Mesendoderm (in vitro differentiated cells): ENCODE results near the gene HMBS.

ENCODE experiments used
- DNase-seq: peaks from one replicate; pipeline ENCODE4 v3.0.0; 2013
- H2AK5ac ChIP-seq: 2 replicates; pipeline ENCODE4 v1.6.1; 2013; ENCODE audit warnings: low read length, inconsistent platforms
- H2BK120ac ChIP-seq: 2 replicates; pipeline ENCODE4 v1.6.1; 2013; ENCODE audit warnings: low read depth, mild to moderate bottlenecking, low read length, moderate library complexity, mixed read lengths
- H2BK15ac ChIP-seq: replicated peaks from 2 replicates; pipeline ENCODE4 v1.6.1; 2013; ENCODE audit warnings: low read depth, mild to moderate bottlenecking, moderate library complexity
- H2BK5ac ChIP-seq: 2 replicates; pipeline ENCODE4 v1.6.1; 2013; ENCODE audit warnings: low read length, inconsistent platforms
- H3K18ac ChIP-seq: 2 replicates; pipeline ENCODE4 v1.6.1; 2013; ENCODE audit warnings: mild to moderate bottlenecking, low read length, mixed read lengths
- H3K23ac ChIP-seq: one replicate; pipeline ENCODE4 v1.6.1; 2013; ENCODE audit warnings: low read length
- H3K27ac ChIP-seq: 2 replicates; pipeline ENCODE4 v1.5.1; 2013; ENCODE audit warnings: low read depth, mild to moderate bottlenecking, inconsistent platforms, low read length, moderate library complexity
- H3K27me3 ChIP-seq: 2 replicates; pipeline ENCODE4 v1.6.1; 2013; ENCODE audit warnings: low read length, control low read depth, mild to moderate bottlenecking, inconsistent platforms; ENCODE audit not compliant: insufficient read depth, poor library complexity
- H3K36me3 ChIP-seq: 2 replicates; pipeline ENCODE4 v1.6.1; 2013; ENCODE audit warnings: low read length, inconsistent platforms; ENCODE audit not compliant: control insufficient read depth, insufficient read depth
- H3K4ac ChIP-seq: one replicate; pipeline ENCODE4 v1.6.1; 2013; ENCODE audit warnings: low read depth, mild to moderate bottlenecking, low read length, moderate library complexity
- H3K4me1 ChIP-seq: 2 replicates; pipeline ENCODE4 v1.6.1; 2013; ENCODE audit warnings: low read depth, low read length, inconsistent platforms; ENCODE audit not compliant: control insufficient read depth
- H3K4me2 ChIP-seq: 2 replicates; pipeline ENCODE4 v1.6.1; 2013; ENCODE audit warnings: low read length
- H3K4me3 ChIP-seq: 2 replicates; pipeline ENCODE4 v1.5.1; 2013; ENCODE audit warnings: mild to moderate bottlenecking, low read length
- H3K56ac ChIP-seq: one replicate; pipeline ENCODE4 v1.6.1; 2013; ENCODE audit warnings: low read length
- H3K79me1 ChIP-seq: 2 replicates; pipeline ENCODE4 v1.6.1; 2013; ENCODE audit warnings: low read length, inconsistent platforms
- H3K79me2 ChIP-seq: 2 replicates; pipeline ENCODE4 v1.6.1; 2013; ENCODE audit warnings: mild to moderate bottlenecking, low read length; ENCODE audit not compliant: control insufficient read depth, insufficient read depth
- H3K9ac ChIP-seq: 2 replicates; pipeline ENCODE4 v1.6.1; 2013; ENCODE audit warnings: low read length, inconsistent platforms
- H4K5ac ChIP-seq: one replicate; pipeline ENCODE4 v1.6.1; 2013; ENCODE audit warnings: low read length
- H4K8ac ChIP-seq: one replicate; pipeline ENCODE4 v1.6.1; 2013; ENCODE audit warnings: low read depth, mild to moderate bottlenecking, control low read depth, low read length, moderate library complexity
- WGBS: extraction: QIAGEN DNeasy Blood & Tissue Kit; methylation state at CpG from one replicate; pipeline ENCODE4 v1.1.7; 2013; ENCODE audit warnings: low lambda C conversion rate, missing lambda C conversion rate; ENCODE audit not compliant: insufficient coverage; ENCODE audit errors: extremely low coverage; 5-methylcytosine and 5-hydroxymethylcytosine counted together

HMBS gene

GRCh38 chr11:119106564-119107537, 22.2 kb downstream of the HMBS start, which contains the start of gene C2CD2L:
Gene C2CD2L, plus strand, starts transcription at chr11:119107344. Its CDS starts 398 bp downstream, at chr11:119107742.
- no peak within 1 kb of the TSS for H3K18ac ChIP-seq
- no peak within 1 kb of the TSS for H3K23ac ChIP-seq
- no peak within 1 kb of the TSS for H2BK15ac ChIP-seq
- no peak within 1 kb of the TSS for H4K8ac ChIP-seq
- no CpG with 5 or more reads among the region's 49 CpGs for WGBS
- peak within 1 kb of the TSS; percentile 91 for H3K56ac ChIP-seq
- no peaks in the 10 kb centered on the region for H3K79me2 ChIP-seq
- H3K36me3 ChIP-seq, result no peaks in the 10 kb centered on the region
- H3K9ac ChIP-seq, result peak within 1 kb of the TSS; percentile 73
- H3K79me1 ChIP-seq, result no peaks in the 10 kb centered on the region
- peak; percentile 92 for DNase-seq
- peaks cover 13% of the 10 kb centered on the region for H3K4me1 ChIP-seq
- H2BK120ac ChIP-seq, result no peak within 1 kb of the TSS
- H3K4ac ChIP-seq, result peak within 1 kb of the TSS; percentile 40
- peak within 1 kb of the TSS; percentile 82 for H3K4me2 ChIP-seq
- no peaks in the 10 kb centered on the region for H3K27me3 ChIP-seq
- H3K27ac ChIP-seq, result no peak within 1 kb of the TSS
- H3K4me3 ChIP-seq, result peak within 1 kb of the TSS; percentile 67
- no peak within 1 kb of the TSS for H2AK5ac ChIP-seq
- no peak within 1 kb of the TSS for H4K5ac ChIP-seq
- H2BK5ac ChIP-seq, result no peak within 1 kb of the TSS

GRCh38 chr11:119107538-119108145, 23.0 kb downstream of the HMBS start:
- Histone ChIP-seq H3K27me3 (no peaks in the 10 kb centered on the region), H2BK15ac (no peak overlapping the region), H3K79me1 (no peaks in the 10 kb centered on the region), H3K4me2 (peak overlapping the region; percentile 72), H4K8ac (no peak overlapping the region), H3K4me1 (peaks cover 13% of the 10 kb centered on the region), H3K27ac (no peak overlapping the region), H3K79me2 (no peaks in the 10 kb centered on the region), H3K4ac (no peak overlapping the region), H3K9ac (peak overlapping the region; percentile 73), H2BK120ac (no peak overlapping the region), H3K23ac (no peak overlapping the region), H3K18ac (no peak overlapping the region), H2BK5ac (no peak overlapping the region), H3K56ac (peak overlapping the region; percentile 86), H3K4me3 (peak overlapping the region; percentile 67), H4K5ac (no peak overlapping the region), H3K36me3 (no peaks in the 10 kb centered on the region), H2AK5ac (no peak overlapping the region)
- no CpG with 5 or more reads among the region's 65 CpGs for WGBS
- DNase-seq, result no peak

- Histone ChIP-seq H3K4me2 (peak overlapping the region; percentile 72), H2BK5ac (no peak overlapping the region), H3K36me3 (no peaks in the 10 kb centered on the region), H3K56ac (peak overlapping the region; percentile 86), H2AK5ac (no peak overlapping the region), H4K5ac (no peak overlapping the region), H3K23ac (peak overlapping the region; percentile 30), H3K18ac (no peak overlapping the region), H3K27me3 (no peaks in the 10 kb centered on the region), H3K79me2 (no peaks in the 10 kb centered on the region), H3K4ac (no peak overlapping the region), H3K27ac (no peak overlapping the region), H2BK120ac (no peak overlapping the region), H4K8ac (no peak overlapping the region), H3K9ac (peak overlapping the region; percentile 73), H3K4me1 (peaks cover 13% of the 10 kb centered on the region), H2BK15ac (no peak overlapping the region), H3K4me3 (peak overlapping the region; percentile 67), H3K79me1 (no peaks in the 10 kb centered on the region)
- WGBS, result no CpG with 5 or more reads among the region's 8 CpGs
- peak; percentile 75 for DNase-seq
These were observed 23.6 kb downstream of the HMBS start for GRCh38 chr11:119108146-119108856.

- Histone ChIP-seq H2BK120ac (no peak overlapping the region), H3K9ac (no peak overlapping the region), H3K4me3 (no peak overlapping the region), H2AK5ac (no peak overlapping the region), H3K18ac (no peak overlapping the region), H3K4ac (no peak overlapping the region), H2BK5ac (no peak overlapping the region), H2BK15ac (no peak overlapping the region), H4K5ac (no peak overlapping the region), H3K23ac (no peak overlapping the region), H3K27me3 (no peaks in the 10 kb centered on the region), H3K79me2 (no peaks in the 10 kb centered on the region), H3K27ac (no peak overlapping the region), H3K4me1 (peaks cover 13% of the 10 kb centered on the region), H3K79me1 (no peaks in the 10 kb centered on the region), H3K4me2 (peak overlapping the region; percentile 1), H3K36me3 (no peaks in the 10 kb centered on the region), H3K56ac (no peak overlapping the region), H4K8ac (no peak overlapping the region)
- no CpG with 5 or more reads among the region's 2 CpGs for WGBS
- no peak for DNase-seq
These were observed 24.2 kb downstream of the HMBS start for GRCh38 chr11:119108857-119109221.

GRCh38 chr11:119109843-119110242, 25.2 kb downstream of the HMBS start:
- H3K23ac ChIP-seq, result no peak overlapping the region
- H4K5ac ChIP-seq, result no peak overlapping the region
- H3K18ac ChIP-seq, result no peak overlapping the region
- H2BK5ac ChIP-seq, result no peak overlapping the region
- WGBS, result no CpG with 5 or more reads among the region's 3 CpGs
- no peak overlapping the region for H2BK15ac ChIP-seq
- H3K4me1 ChIP-seq, result peaks cover 13% of the 10 kb centered on the region
- H3K27ac ChIP-seq, result no peak overlapping the region
- no peak overlapping the region for H4K8ac ChIP-seq
- no peak overlapping the region for H3K56ac ChIP-seq
- no peaks in the 10 kb centered on the region for H3K36me3 ChIP-seq
- no peak overlapping the region for H2BK120ac ChIP-seq
- H3K9ac ChIP-seq, result no peak overlapping the region
- no peak overlapping the region for H2AK5ac ChIP-seq
- no peak overlapping the region for H3K4ac ChIP-seq
- no peaks in the 10 kb centered on the region for H3K79me1 ChIP-seq
- DNase-seq, result no peak
- no peaks in the 10 kb centered on the region for H3K79me2 ChIP-seq
- H3K27me3 ChIP-seq, result no peaks in the 10 kb centered on the region
- H3K4me2 ChIP-seq, result no peak overlapping the region
- no peak overlapping the region for H3K4me3 ChIP-seq
